Adrenal gland (tissue), 19 donors: ENCODE results near the gene SS18. TPM values are rescaled to one million over a fixed set of nuclear protein-coding genes. Genes with fewer than 3 reads are reported as not detected.
A peak's percentile ranks its signal among the peaks of the same experiment; 100 is the strongest.

Experiments used
- DNase-seq, 7 donors: peaks; one replicate each; pipeline ENCODE4 v3.0.0-alpha.2; 2019 to 2020
- H3K27ac ChIP-seq, 5 donors: fragments of 200-600 bp; sonication (generic) in 4 of 5; 1 replicate in 3 of 5; 2 replicates in 2 of 5; pipeline versions ENCODE4 v1.5.1 to v1.8.0; 2016 to 2020; ENCODE audit warnings: mild to moderate bottlenecking in 1 of 5
- H3K27me3 ChIP-seq: fragments of 200-600 bp; 2 replicates; pipeline ENCODE4 v1.8.0; 2021
- H3K36me3 ChIP-seq, 2 donors: fragments of 200-600 bp; replicated peaks in 1 of 2; 1 replicate in 1 of 2; 2 replicates in 1 of 2; pipeline versions ENCODE4 v1.5.1 to v1.8.0; 2018 to 2022
- H3K4me1 ChIP-seq, 2 donors: fragments of 200-600 bp; replicated peaks in 1 of 2; 1 replicate in 1 of 2; 2 replicates in 1 of 2; pipeline versions ENCODE4 v1.5.1 to v1.8.0; 2018 to 2021
- H3K4me3 ChIP-seq, 4 donors: fragments of 200-600 bp; sonication (generic) in 3 of 4; one replicate each; pipeline ENCODE4 v1.5.1; 2016 to 2018
- H3K9me3 ChIP-seq, 3 donors: fragments of 200-600 bp; sonication (generic) in 1 of 3; replicated peaks in 1 of 3; 1 replicate in 2 of 3; 2 replicates in 1 of 3; pipeline versions ENCODE4 v1.5.1 to v1.8.0; 2016 to 2021
- POLR2A ChIP-seq, 2 donors: fragments of 450-650 bp; IDR thresholded peaks; one replicate each; pipeline ENCODE4 v1.6.1; 2017; ENCODE audit warnings: antibody characterized with exemption in 2 of 2, mild to moderate bottlenecking in 2 of 2, moderate library complexity in 1 of 2
- WGBS, 4 donors: extraction: QIAGEN DNeasy Blood & Tissue Kit in 2 of 4; methylation state at CpG; one replicate each; pipeline versions ENCODE4 v1.1.5 to v1.1.7; 2013 to 2017; 5-methylcytosine and 5-hydroxymethylcytosine counted together
- intact Hi-C, 2 donors: fragments of 100-400 bp; cut with DNase I; formaldehyde crosslinking; loops; one replicate each; pipeline versions ENCODE4 v1.14.1 to v1.15.0; 2022 to 2023
- long read RNA-seq, 10 donors: library from polyadenylated mRNA in 3 of 10; unstranded in 2 of 10; stranded (forward) in 1 of 10; transcript quantifications; one replicate each; pipeline ENCODE4 v2.0.0 and lab custom pipeline, GENCODE V29; 2021 to 2026
- polyA plus RNA-seq, 3 donors: library from polyadenylated mRNA; stranded (reverse); fragments of 200-250 nt in 2 of 3; fragments of 350-450 nt in 1 of 3; fragmentation: Illumina TruSeq in 1 of 3; extraction: RNeasy Lipid Tissue Mini Kit (QIAGEN cat#74804) in 1 of 3; gene quantifications; one replicate each; pipeline ENCODE4 v1.2.3, GENCODE V29; 2013 to 2014
- total RNA-seq, 9 donors: library from RNA; depleted of rRNA in 4 of 9; stranded (reverse); fragments of >200 nt in 4 of 9; fragments of 120-200 nt in 1 of 9; fragmentation: NEBNext Ultra II Directional in 1 of 9; extraction: Animal tissue kit (Norgen Biotek cat#: 25700) in 1 of 9; gene quantifications; one replicate each; pipeline versions ENCODE4 v1.1.0 to v1.2.4, GENCODE V29; 2013 to 2023
- TF ChIP-seq, protein P1 (sequence below), 6 experiments: fragments of 450-650 bp in 4 of 6; fragments of 200-600 bp in 2 of 6; sonication (generic) in 1 of 6; IDR thresholded peaks; 1 replicate in 5 of 6; 2 replicates in 1 of 6; pipeline versions ENCODE4 v1.5.1 to v1.8.0; 2016 to 2021; ENCODE audit warnings: antibody characterized with exemption in 6 of 6, mild to moderate bottlenecking in 2 of 6, moderate library complexity in 1 of 6
- donor health status: healthy with polysubstance abuse.
- donor health status: Bipolar disorder and iron deficiency.
- donor health status: DM: yes; HTN: yes; CAD: no.
- donor health status: DM: no; HTN: no; CAD: no.
- donor health status: DM: no; HTN: no; CAD: no.
- donor health status: DM: yes; HTN: yes; CAD: no.

The SS18 gene, protein sequence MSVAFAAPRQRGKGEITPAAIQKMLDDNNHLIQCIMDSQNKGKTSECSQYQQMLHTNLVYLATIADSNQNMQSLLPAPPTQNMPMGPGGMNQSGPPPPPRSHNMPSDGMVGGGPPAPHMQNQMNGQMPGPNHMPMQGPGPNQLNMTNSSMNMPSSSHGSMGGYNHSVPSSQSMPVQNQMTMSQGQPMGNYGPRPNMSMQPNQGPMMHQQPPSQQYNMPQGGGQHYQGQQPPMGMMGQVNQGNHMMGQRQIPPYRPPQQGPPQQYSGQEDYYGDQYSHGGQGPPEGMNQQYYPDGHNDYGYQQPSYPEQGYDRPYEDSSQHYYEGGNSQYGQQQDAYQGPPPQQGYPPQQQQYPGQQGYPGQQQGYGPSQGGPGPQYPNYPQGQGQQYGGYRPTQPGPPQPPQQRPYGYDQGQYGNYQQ
- total RNA-seq (100 to 1,000 TPM in 6 of 9 donors, 10 to 100 TPM in 3; 78.8 to 163 (median 117) TPM), polyA plus RNA-seq (100 to 1,000 TPM in 1 of 3 donors, 10 to 100 TPM in 2; 34.3 to 110 (median 60.7) TPM)
- long read RNA-seq, donor 1, partial matches to known transcripts, result 22 of 26 reads
- long read RNA-seq, donor 1, other reads (novel, unspliced or antisense), result 0 of 26 reads
- long read RNA-seq, donor 2, partial matches to known transcripts, result 26 of 35 reads
- long read RNA-seq, donor 2, other reads (novel, unspliced or antisense), result 0 of 35 reads
- long read RNA-seq, donor 3, partial matches to known transcripts, result 14 of 19 reads
- long read RNA-seq, donor 3, other reads (novel, unspliced or antisense), result 0 of 19 reads
- long read RNA-seq, donor 4, transcript SS18-201 (10 exons, 1,836 nt), result major isoform, 11 of 32 reads
- long read RNA-seq, donor 4, transcript SS18-203 (11 exons, 3,414 nt), result minor isoform, 7 of 32 reads
- long read RNA-seq, donor 4, partial matches to known transcripts, result 4 of 32 reads
- long read RNA-seq, donor 4, other reads (novel, unspliced or antisense), result 9 of 32 reads
- long read RNA-seq, donor 5, transcript SS18-205 (11 exons, 2,321 nt), result minor isoform, 5 of 236 reads
- long read RNA-seq, donor 5, transcript SS18-203 (11 exons, 3,414 nt), result minor isoform, 70 of 236 reads
- long read RNA-seq, donor 5, transcript SS18-201 (10 exons, 1,836 nt), result major isoform, 95 of 236 reads
- long read RNA-seq, donor 5, partial matches to known transcripts, result 20 of 236 reads
- long read RNA-seq, donor 5, other reads (novel, unspliced or antisense), result 39 of 236 reads
- long read RNA-seq, donor 6, transcript SS18-203 (11 exons, 3,414 nt), result minor isoform, 5 of 29 reads
- long read RNA-seq, donor 6, transcript SS18-201 (10 exons, 1,836 nt), result major isoform, 13 of 29 reads
- long read RNA-seq, donor 6, partial matches to known transcripts, result 4 of 29 reads
- long read RNA-seq, donor 6, other reads (novel, unspliced or antisense), result 6 of 29 reads
- long read RNA-seq, donor 7, partial matches to known transcripts, result 11 of 17 reads
- long read RNA-seq, donor 7, other reads (novel, unspliced or antisense), result 0 of 17 reads
- long read RNA-seq, donor 8, transcript SS18-203 (11 exons, 3,414 nt), result major isoform, 6 of 45 reads
- long read RNA-seq, donor 8, partial matches to known transcripts, result 33 of 45 reads
- long read RNA-seq, donor 8, other reads (novel, unspliced or antisense), result 0 of 45 reads
- long read RNA-seq, donor 9, partial matches to known transcripts, result 30 of 38 reads
- long read RNA-seq, donor 9, other reads (novel, unspliced or antisense), result 0 of 38 reads
- long read RNA-seq, donor 10, partial matches to known transcripts, result 10 of 12 reads
- long read RNA-seq, donor 10, other reads (novel, unspliced or antisense), result 0 of 12 reads

- peak; percentile 94 to 96 (median 95) for DNase-seq
- H3K9me3 ChIP-seq, result peaks cover 0 to 5% (median 0%) of the 10 kb centered on the region in 3 donors
- TF ChIP-seq, protein P1, sequence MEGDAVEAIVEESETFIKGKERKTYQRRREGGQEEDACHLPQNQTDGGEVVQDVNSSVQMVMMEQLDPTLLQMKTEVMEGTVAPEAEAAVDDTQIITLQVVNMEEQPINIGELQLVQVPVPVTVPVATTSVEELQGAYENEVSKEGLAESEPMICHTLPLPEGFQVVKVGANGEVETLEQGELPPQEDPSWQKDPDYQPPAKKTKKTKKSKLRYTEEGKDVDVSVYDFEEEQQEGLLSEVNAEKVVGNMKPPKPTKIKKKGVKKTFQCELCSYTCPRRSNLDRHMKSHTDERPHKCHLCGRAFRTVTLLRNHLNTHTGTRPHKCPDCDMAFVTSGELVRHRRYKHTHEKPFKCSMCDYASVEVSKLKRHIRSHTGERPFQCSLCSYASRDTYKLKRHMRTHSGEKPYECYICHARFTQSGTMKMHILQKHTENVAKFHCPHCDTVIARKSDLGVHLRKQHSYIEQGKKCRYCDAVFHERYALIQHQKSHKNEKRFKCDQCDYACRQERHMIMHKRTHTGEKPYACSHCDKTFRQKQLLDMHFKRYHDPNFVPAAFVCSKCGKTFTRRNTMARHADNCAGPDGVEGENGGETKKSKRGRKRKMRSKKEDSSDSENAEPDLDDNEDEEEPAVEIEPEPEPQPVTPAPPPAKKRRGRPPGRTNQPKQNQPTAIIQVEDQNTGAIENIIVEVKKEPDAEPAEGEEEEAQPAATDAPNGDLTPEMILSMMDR (IDR thresholded peaks at IDR 0.05), result peak in 2 of 6 experiments; percentile 1 to 22
- TF ChIP-seq POLR2A (IDR thresholded peaks at IDR 0.05), result peak; percentile 47 to 76
- H3K27ac ChIP-seq, result peak within 1 kb of the TSS; percentile 84 to 100 (median 95)
- H3K4me3 ChIP-seq, result peak within 1 kb of the TSS; percentile 35 to 99 (median 88)
- intact Hi-C loops, result no loop called here
- peaks cover 0 to 13% of the 10 kb centered on the region in 2 donors for H3K36me3 ChIP-seq
- WGBS, 4 donors, result 0 to 5% (median 1%) methylated on average over 8 to 89 of the region's 89 CpGs
- peaks cover 20 to 30% of the 10 kb centered on the region in 2 donors for H3K4me1 ChIP-seq
- no peaks in the 10 kb centered on the region for H3K27me3 ChIP-seq
Measured at GRCh38 chr18:26090130-26091046, at the start of gene SS18. Gene SS18, minus strand, starts transcription at chr18:26090613. Its CDS starts 44 bp downstream, at chr18:26090569.

- Histone ChIP-seq H3K4me3 (no peak overlapping the region), H3K36me3 (no peaks in the 10 kb centered on the region), H3K9me3 (no peaks in the 10 kb centered on the region), H3K27ac (no peak overlapping the region), H3K4me1 (no peaks in the 10 kb centered on the region), H3K27me3 (no peaks in the 10 kb centered on the region)
- no peak for DNase-seq
- intact Hi-C loops, result no loop called here
- WGBS, 4 donors, result 90 to 97% (median 91%) methylated on average over 1 of the region's 1 CpG
- TF ChIP-seq, protein P1 (IDR thresholded peaks at IDR 0.05), result no peak
- TF ChIP-seq POLR2A (IDR thresholded peaks at IDR 0.05), result no peak
Measured at GRCh38 chr18:26135548-26135947, 45.1 kb upstream of the SS18 start.

- intact Hi-C loops, result no loop called here
- H3K36me3 ChIP-seq, result no peaks in the 10 kb centered on the region
- peak overlapping the region in 1 of 4 donors; percentile 25 for H3K4me3 ChIP-seq
- WGBS, 4 donors, result 84 to 88% (median 86%) methylated on average over 6 of the region's 6 CpGs
- H3K4me1 ChIP-seq, result no peaks in the 10 kb centered on the region
- DNase-seq, result no peak
- no peaks in the 10 kb centered on the region for H3K9me3 ChIP-seq
- TF ChIP-seq, protein P1 (IDR thresholded peaks at IDR 0.05), result no peak
- TF ChIP-seq POLR2A (IDR thresholded peaks at IDR 0.05), result no peak
- no peaks in the 10 kb centered on the region for H3K27me3 ChIP-seq
- H3K27ac ChIP-seq, result no peak overlapping the region
Measured at GRCh38 chr18:26134107-26134506, 43.7 kb upstream of the SS18 start.
